Mucosa of gallbladder (tissue), 1 donor: ENCODE measurements around the gene RAB20. TPM values are rescaled to one million over a fixed set of nuclear protein-coding genes. Genes with fewer than 3 reads are reported as not detected.

ENCODE experiments used
- DNase-seq: peaks from one replicate; pipeline ENCODE4 v3.0.0-alpha.2; 2020; ENCODE audit warnings: low spot score
- total RNA-seq: library from RNA; stranded (reverse); gene quantifications from one replicate; pipeline ENCODE4 v1.2.1, GENCODE V29; 2021
- donor health status: DM: no; HTN: no; CAD: no.

RAB20 gene
- total RNA-seq, 1 donor from 2014 or later: 41.1 TPM

DNA sequence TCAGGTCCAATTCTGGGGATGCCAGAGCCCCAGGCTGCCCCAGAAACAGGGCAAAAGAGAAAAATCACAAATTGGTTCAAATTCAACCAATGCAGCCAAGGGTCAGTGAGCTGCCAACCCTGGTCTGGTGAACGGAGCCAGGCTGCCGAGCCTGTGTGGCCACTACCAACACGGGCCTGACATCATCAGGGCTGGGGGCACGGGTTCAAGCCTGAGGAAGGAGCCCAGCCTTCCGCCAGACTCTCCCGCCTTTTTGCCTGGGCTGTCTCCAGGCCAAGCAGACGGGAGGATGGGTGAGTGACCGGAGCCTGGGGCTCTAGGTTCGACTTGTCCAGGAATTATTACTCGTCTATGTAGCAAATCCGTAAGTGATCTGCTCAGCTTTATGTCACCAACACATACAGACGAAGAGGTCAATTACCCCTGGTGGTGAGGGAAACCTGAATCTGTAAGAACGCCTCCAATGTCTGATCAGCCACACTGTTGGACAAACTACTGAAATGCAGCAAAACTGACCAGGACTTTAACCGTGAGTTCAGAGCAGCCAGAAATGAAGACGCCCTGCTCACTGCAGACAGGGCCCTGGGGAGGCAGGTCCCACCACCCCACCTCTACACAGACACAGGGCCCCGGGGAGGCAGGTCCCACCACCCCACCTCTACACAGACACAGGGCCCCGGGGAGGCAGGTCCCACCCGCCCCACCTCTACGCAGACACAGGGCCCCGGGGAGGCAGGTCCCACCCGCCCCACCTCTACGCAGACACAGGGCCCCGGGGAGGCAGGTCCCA lies 31.8 kb downstream of the RAB20 start:
- DNase-seq: no peak

DNA sequence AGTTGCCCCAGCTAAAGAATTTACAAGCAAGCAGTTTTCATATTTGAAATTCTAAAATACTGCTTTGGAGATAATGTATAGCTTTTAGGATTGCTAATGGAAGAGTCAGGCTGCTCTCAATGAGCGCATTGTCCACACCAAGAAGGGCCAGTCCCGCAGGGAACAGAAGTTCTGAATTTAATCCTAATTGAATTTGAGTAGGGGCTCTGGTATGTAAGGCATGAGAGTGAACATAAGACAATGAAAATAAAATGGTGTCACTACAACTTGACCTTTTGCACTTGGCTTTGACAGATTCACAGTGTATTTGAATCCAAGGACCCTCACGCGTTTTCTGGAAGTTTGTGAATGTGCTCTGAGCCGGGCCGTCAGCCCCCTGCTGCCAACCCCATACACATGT lies 32.6 kb downstream of the RAB20 start:
- no peak for DNase-seq

DNA sequence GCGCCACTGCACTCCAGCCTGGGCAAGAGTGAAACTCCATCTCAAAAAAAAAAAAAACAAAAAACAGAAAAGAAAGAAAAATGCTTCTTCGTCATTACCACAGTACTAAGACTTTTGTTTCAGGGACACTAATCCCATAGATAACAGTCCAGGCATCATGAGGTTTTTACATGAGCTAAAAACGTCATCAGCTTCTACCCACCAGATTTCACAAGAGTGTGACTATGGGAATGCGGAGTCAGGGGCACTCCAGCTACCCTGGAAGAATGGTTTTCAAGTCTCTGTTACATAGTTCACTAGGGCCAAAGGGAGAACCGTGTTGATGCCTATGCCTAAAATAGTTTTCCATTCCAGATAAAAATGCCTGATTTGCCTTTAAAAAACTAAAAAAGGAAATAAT lies 33.2 kb downstream of the RAB20 start:
- no peak for DNase-seq

DNA sequence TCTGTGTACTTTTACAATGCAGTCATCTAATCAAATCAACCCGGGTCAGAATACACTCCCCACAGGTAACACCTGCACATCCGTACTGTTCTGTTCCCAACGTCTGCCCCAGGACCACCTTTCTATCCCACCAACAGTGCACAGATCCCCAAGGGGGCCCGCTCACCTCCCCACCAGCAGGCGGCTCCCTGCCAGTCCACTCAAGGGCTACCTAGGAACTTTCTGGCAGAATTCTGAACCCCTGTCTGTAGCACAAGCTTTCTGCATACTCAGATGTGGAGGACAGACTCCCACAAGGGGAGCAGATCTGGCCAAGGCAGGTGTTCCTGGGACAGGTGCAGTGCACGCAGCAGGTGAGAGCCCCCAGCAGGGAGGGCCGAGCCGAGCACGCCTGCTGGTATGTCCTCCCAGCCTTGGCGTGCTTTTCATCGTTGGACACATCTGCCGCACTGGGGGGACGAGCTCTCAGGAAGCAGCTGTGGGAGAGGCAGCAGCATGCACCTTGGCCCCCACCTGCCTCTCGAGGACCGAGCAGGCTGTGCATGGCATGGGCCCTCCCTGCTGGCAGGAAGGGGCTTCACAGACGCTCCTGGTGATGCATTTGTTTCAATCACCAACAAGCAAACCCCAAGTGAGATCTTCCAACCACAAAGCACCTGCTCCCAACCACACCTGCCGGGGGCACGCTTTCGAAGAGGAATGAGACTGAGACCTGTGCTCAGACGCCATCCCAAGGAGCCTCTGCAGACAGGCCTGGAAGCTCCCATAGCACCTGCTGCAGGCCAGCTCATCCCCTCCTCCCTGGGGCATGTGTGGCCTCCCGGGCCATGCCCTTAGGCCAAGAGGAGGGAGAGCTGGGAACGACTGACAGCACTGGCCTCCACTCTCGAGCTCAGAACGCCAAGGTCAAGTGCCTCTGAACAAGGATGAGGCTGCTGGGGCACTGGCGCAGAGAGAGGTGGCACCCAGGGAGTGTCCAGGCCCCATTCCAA lies 35.9 kb downstream of the RAB20 start:
- DNase-seq: no peak

DNA sequence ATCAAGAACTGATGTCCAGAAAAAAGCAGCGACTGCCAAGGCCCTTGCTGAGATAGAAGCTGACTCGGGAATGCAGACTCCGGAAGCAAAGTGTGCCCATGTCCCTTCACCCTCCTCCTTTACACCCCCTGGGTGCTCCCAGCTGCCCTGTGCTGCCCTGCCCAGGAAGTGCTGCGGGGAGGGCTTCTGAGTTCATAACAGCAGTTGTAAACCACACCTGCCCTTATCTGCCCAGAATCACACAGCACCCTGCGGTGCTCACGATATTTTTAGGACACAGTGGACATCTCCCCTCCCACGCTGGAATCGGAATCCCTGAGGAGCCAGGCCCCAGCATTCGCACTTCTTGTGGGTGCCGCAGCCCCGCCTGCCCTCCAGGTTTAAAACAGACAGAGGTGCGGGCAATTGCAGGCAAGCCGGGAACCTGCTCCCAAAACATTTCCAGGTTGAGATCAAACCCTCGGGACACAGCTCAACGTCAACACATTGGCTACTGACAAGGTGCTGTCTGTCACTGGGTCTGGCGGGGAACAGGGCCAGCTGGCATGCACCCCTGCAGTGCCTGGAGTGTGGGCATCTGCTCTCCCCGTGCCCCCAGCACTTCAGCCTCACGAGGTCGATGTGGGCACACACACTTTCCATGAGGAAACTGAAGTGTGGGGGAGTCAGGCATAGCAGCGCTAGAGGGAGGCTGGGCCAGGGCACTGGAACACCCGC lies 36.8 kb downstream of the RAB20 start:
- peak; percentile 69 for DNase-seq

DNA sequence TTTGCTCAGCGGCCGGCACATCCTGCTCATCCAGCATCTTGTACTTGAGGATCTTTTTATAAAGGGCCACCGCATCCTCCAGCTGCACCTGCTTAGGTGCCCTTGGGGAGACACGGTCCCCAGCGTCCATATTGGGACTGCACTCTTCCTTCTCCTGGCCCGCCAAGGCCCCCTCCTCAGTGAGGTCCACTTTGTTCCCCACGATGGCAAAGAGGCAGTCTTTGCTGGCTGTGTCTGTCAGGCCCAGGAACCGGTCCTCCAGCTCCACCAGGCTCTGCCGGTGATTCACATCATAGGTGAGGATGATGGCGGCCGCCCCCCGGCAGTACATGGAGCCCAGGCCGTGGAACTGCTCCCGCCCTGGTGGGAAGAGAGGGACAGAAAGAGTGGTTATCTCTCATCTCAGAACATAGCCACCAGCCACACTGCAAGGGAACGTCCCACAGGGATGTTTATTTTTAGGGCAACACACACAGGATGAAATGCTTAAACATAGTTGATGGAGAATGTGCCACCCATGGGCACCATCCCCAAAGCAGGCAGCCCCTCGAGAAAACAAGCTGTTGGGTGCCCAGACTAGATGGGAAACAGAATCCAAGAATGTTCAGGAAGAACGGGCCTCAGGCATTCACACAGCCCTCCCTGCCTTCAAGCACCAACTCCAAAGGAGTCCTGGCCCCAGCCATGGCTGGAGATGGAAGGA lies 37.5 kb downstream of the RAB20 start:
- DNase-seq: no peak

DNA sequence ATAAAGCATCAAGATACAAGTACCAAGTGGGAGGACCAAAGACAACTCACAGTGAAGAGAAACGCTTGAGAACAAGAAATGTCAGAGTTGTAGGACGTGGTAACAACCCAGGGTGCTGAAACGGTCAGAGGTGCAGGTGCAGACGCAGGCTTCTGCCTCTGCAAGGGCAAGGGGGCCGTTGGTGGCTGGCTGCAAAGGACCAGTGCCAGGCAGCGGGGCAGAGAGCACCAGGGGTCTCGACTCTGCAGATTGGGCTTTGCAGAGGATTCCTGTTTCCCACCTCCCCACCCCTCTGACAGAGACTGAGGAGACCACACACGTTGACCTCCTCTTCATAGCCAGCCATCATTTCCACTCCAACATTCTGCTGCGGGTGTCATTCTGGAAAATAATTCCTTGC lies 38.3 kb downstream of the RAB20 start:
- no peak for DNase-seq

DNA sequence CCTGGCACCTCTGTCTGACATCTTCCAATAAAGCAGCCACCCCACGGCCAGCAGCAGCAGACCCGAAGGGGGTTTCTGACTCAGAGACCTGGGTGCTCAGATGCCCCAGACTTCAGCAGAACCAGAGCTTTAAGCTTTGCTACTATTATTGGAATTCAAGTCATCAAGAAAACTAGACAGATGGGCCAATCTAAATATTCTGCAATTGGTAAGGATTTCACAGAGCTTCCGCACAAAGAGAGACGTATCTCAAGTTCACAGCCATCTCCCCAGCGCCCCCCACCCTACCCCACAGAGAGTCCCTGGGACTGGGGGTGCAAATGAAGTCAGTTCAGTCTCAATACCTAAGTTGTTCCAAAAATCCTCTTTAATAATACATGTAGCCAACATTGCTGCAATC lies 38.8 kb downstream of the RAB20 start:
- no peak for DNase-seq

DNA sequence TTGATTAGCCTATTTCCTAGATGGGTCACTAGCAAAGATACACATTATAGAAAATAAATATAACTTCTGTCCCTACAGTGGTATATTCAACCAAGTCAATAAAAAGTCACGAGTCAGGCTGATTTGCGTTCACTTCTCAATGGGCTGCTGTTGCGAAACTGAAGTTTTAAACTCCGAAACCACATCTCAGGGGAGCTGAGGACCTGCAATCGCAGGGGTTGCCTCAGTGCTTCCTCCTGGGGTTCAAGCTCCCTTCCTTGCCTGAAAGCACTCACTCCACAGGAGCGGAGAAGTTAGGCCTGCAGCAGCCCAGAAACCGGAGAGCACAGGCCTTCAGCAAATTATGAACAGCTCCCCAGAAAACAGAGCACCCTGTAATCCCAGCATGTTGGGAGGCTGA lies 39.6 kb downstream of the RAB20 start:
- no peak for DNase-seq

DNA sequence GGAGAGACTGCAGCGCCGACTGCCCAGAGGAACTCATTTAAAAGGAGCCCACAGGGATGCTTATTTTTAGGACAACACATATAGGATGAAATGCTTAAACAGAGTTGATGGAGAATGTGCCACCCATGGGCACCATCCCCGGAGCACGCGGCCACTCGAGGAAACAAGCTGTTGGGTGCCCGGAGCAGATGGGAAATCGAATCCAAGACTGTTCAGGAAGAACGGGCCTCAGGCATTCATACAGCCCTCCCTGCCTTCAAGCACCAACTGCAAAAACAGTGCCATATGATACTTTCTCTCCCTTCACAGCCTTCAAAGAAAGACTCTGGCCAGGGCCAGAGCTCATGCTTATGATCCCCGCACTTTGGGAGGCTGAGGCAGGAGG lies 40.2 kb downstream of the RAB20 start:
- no peak for DNase-seq

DNA sequence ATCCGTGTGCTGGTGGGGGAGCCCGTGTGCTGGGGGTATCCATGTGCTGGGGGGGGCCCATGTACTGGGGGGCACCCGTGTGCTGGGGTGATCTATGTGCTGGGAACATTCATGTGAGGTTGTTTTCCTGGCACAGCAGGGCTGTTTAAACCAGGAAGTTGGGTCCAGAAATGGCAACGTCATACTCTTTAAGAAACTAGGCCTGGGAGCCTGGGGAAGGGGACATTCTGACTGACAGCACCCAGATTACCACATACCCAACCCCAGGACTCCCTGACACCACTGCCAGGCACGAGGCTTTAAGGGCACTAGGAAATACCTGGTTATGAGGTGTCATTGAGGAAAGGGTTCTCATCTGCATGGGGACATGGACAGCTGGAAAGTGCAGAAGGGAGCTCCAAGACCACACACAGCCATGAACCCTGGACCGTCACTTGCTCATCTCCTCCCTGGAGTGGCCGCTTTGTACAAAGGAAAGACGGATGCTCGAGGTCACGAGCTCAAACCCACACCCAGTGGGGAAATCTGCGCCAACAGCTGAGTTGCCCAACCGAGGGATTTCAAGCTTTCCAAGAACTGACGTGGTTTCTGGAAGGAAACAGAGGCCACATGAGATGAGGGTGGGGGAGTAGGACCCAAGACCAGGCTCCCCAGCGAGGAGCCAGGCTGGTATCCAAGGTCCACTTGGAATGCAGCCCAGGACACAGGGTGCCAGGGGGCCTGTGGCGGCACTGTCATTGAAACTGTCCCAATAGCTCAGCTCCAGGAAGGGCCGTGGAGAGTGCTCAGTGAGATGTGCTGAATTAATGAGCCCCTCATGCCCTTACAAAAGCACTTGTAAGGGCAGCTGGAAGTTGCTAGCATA lies 40.9 kb downstream of the RAB20 start:
- DNase-seq: peak; percentile 92

DNA sequence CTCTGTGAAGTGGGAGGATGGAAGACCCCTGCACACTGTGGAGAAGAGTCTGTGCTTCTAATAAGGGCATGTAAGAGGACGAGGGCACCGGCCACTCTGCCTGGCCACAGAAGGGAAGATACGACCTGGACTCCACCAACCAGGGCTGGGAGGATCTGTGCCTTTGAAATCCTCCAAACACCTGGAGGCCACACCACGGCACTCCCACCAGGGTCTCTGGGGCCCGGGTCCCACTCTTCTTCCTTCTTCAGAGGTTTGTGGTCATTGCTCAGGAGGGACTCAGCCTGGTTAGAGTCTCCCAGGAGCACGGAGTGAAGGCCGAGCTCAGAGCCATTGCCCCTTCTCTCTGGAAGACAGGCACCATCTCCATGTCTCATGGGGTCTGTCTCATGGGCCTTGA lies 42.0 kb downstream of the RAB20 start:
- DNase-seq: no peak

DNA sequence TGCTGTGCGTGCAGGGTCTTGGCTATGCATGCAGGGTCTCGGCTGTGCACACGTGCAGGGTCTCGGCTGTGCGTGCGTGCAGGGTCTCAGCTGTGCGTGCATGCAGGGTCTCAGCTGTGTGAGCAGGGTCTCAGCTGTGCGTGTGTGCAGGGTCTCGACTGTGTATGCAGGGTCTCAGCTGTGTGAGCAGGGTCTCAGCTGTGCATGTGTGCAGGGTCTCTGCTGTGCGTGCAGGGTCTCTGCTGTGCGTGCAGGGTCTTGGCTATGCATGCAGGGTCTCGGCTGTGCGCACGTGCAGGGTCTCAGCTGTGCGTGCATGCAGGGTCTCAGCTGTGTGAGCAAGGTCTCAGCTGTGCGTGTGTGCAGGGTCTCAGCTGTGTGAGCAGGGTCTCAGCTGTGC lies 42.5 kb downstream of the RAB20 start:
- DNase-seq: no peak

DNA sequence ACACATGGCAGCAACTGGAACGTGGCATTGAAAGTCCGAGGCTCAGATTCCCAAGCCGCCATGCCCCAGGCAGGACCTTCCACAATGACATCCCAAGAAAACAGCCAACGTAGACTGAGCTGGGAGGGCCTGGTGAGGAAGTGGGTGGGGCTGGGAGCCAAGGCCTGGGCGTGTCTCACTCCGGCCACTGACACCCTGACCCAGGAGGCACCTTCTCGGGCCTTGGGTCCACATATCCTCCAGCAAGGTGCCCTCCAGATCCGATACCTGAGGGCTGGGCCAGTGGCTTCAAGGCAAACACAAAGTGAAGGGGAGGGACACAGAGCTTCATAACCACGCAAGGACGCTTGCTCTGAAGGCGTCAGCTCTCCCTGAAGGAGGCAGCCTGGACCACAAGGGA lies 43.0 kb downstream of the RAB20 start:
- no peak for DNase-seq

DNA sequence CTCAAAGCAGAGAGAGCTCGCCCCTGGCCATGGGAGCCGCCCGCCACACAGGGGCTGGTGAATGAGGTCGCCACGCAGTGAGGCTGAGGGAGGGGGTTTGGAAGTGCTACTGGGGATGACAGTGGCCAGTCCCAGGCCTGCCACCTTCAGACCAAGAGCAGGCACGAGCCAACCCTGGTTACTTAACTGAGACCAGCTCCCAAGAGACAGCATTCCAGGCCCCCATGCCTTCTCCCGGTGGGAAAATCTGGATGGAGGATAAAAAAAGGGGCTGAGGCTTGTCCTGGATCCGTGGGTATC lies 43.3 kb downstream of the RAB20 start:
- no peak for DNase-seq

DNA sequence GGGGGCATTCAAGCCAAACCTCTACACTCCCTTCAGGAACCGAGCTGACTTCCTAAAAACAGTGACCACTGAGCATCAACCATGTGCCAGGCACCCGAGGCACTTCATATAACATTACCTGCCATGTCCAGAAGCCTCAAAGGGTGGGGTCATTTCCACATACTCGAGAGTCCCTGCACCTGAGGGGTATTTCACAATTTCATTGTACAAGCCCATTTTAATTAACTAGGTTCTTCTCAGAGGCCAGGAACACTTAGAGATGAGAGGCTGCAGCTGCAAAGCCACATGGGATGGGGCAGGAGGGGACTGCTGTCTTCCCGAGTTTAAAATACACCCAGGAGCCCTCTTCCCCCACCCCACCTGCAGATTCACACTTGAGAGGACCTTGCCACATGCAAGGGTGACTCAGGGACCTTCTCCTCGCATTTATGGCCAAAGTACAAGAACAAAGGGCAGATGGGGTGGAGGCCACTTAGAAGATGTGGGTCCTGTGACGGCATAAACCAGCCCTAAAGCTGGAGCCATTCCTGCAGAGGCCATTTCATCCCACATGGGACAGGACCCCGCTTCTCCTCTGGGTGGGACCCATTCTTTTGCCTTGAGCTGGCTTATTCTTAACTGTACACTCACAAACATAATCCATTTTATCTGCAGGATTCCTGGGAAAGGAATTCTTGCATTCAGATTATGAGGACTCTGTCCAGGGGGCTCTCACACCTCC lies 43.9 kb downstream of the RAB20 start:
- DNase-seq: no peak

DNA sequence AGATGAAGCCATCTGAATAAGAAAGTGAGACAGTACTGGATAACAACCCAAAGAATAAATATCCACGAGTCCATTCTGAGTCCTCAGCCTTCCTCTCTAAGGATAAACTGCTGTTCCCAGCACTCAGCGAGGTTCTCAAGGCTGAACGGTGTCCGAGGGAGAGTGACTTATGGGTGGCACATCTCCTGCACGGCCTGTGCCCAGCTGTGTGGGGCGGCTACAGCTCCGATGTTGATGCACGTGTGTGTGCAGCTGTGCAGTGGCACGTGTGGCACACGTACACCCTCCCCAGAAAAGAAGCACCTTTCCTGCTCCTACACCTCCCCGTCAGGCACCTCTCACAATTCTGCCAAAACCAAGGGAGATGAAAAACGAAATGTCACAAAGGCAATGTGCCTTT lies 45.0 kb downstream of the RAB20 start:
- no peak for DNase-seq

DNA sequence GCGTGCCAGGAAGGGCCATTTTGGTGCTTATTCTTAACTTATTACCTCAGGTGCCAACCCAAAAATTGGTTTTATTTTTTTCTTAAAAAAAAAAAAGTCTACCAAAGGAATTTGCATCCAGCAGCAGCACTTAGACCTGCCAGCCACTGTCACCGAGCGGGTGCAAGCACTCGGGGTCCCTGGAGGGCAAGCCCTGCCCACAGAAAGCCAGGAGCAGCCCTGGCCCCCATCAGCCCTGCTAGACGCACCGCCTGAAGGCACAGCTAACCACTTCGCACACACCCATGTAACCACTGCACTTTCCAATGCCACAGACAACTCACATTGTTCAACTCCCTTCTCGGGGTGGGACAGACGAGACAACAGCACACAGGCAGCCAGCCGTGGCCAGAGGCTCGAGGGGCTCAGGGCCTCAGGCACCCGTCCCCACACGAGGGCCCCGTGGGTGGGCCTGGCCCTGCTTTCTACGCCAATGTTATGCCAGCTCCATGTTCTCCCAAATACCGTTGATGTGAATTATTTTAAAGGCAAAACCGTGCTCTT lies 49.3 kb downstream of the RAB20 start:
- DNase-seq: no peak

DNA sequence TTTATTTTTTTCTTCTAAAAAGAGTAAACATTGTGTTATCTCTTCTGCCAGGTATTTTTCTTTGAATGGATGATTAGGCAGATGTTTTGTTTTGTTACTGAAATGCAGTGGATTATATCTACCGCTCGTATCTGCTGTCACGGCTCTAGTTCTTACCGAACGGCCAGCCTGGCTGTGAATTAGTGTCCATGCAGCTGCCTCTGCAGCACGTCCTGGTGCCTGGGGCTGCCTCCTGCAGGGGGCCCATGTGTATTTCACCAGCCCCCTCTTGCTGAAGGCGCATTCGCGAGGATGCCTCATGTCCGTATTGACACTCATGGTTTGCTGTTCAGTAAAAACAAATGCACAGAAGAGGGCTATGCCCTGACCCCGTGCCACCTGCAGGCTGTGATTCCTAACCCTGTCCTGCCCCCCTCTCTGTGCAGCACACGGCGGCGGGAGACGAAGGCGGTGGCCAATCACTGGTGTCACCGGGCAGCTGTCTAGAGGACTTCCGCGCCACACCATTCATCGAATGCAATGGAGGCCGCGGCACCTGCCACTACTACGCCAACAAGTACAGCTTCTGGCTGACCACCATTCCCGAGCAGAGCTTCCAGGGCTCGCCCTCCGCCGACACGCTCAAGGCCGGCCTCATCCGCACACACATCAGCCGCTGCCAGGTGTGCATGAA lies 49.9 kb downstream of the RAB20 start:
- DNase-seq: no peak
